ENCODE results near the gene SLC18B1.
A peak's percentile ranks its signal among the peaks of the same experiment; 100 is the strongest.

SLC18B1 gene

DNA sequence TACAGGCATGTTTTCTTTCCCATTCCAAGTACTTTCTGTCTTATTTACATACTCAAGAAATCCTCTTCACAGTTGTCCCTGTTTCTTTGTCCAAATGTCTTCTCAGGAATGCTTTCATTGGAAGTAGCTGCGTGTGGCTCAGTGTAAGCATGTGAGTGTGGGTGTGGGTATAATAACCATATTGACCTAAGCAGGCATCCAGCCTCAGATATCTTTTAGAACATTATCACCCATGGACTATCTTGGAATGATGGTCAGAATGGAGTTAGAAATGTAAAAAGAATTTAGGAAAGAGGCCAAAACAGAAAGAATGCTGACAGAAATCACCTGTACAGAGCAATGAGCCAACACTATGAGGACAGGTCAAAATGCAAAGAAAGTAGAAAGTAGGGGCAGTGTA, 57.2 kb downstream of the SLC18B1 start:
- DNase-seq (ENCODE audit: low spot score), result no peak

DNA sequence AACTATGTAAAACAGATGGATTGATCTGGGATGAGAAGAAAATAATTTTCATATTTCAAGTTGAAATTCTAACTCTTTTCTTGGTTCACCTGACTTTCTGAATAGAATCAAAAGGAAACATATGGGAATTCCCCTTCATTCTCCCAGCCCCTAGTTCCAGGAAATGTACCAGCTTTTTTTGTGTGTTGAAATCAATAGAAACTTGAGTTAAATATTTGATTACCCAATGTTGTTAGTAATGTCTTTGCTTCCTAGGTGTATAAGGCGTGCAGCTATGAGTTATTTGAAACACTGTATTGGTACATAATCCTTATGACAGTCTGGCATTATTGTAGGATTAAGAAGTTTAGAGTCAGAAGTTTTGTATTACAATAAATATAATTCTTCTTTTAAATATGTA, 62.2 kb downstream of the SLC18B1 start:
- no peak for DNase-seq (ENCODE audit: low spot score)

DNA sequence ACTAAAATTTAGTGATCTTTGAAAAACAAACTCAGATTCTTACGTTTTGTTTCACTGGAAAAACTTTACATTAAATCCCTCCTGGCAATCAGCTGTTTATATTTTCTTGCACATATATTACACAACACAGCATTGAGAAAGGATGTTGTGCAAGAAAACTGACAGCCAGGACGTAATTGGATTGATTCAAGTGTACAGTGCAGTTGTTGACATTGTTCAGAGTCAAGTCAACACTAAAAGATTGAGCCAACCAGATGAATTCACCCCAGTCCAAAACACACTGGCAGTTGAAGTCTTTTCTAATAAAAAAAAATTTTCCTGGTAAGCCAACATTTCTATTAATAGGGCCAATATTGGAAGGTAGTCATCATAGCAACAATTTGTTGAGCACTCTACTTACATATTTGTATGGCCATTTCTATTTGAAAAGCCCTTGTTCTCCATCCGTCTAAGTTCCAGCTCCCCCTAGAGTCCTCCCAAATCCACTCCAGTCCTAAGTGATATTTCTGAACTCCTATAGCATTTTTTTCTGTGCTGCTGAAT, 63.7 kb downstream of the SLC18B1 start:
- DNase-seq (ENCODE audit: low spot score), result no peak

DNA sequence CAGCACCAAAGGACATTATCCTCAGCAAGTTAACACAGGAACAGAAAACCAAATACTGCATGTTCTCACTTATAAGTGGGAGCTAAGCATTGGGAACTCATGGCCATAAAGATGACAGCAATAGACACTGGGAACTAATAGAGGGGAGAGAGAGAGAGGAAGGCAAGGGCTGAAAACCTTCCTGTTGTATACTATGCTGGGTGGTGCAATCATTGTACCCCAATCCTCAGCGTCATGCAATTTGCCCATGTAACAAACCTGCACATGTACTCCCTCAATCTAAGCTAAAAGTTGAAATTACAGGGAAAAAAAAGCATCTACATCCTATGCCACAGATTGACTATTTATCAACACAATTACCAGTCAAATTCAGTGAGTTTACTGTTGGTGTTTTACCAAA, 64.6 kb downstream of the SLC18B1 start:
- DNase-seq (ENCODE audit: low spot score), result no peak

DNA sequence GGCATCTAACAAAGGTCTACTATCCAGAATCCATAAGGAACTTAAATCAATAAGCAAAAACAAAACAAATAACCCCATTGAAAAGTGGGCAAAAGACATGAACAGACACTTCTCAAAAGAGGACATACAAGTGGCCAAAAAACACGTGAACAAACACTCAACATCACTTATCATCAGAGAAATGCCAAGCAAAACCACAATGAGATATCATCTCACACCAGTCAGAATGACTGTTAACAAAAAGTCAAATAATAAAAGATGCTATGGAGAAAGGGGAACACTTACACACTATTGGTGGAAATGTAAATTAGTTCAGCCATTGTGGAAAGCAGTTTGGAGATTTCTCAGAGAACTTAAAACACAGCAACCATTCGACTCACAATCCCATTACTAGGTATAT, 65.2 kb downstream of the SLC18B1 start:
- no peak for DNase-seq (ENCODE audit: low spot score)

DNA sequence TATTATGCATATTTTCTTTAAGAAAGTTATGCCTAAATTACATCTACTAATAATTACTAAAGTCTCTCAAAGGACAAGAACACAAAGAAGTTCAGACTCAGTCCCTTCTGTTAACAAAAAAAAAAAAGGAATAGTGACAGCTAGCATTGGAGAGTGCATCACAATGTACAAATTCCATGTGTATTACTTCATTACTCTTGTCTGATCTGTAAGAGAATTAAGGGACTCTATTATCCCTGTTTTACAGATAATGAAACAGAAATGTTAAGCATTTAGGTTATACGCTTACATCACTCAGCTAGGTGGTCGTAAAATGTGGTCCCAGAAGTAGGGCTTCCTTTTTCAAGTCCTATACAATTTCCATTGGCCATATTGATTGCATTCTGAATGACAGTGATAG, 67.4 kb downstream of the SLC18B1 start:
- DNase-seq (ENCODE audit: low spot score), result no peak

DNA sequence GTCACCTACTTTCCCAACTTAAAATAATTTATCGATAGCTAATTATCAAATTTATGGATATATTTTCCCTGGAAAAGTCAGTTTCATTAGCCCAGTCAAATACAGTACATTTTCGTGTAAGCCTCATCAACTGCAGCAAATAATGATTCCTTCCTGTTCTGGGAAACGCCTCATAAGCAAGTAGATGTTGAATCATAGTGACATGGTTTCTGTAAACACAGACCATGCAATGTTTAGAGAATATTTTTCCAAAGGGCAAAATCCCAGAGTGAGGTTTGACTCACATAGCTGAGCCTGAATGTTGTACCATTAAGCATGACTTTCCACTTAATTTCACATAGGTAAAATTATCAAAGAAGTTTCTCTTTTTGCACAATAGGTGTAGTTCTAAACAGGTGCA, 67.9 kb downstream of the SLC18B1 start:
- no peak for DNase-seq (ENCODE audit: low spot score)

DNA sequence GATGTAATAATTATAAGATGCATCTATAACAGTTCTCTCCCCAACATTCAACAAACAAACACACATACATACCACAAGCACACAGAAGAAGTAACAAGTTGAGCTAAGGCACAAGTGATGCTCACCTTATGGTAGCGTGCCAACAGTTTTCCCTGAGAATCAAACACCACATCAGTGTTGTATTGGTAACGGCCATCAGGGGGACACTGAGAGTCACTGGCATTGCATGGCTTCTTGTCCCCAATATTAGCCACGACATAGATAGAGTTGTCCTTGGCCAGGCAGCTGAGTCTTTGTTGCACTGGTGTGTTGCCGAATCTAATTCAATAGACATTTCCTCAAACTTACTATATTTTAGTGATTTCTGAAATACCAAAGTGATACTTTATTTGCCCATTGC, 69.8 kb downstream of the SLC18B1 start:
- DNase-seq (ENCODE audit: low spot score), result peak; percentile 47

DNA sequence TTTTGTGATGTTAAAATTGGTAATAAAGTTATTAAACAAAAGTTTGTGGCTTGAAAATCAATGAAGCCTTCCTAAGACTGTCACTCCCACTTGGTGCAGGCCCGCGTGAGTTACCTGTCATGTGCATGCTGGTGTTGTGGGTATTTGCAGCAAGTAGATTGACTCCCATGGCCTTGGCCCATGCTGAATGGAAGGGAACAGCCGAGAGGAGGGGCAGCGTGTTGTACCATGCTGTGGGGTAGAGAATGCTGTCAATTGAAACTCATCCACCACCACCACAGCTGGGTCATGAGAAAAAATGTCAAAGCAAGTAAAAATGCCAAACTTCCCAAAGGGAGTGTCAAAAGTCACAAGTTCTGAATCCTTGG, 71.8 kb downstream of the SLC18B1 start:
- no peak for DNase-seq (ENCODE audit: low spot score)

DNA sequence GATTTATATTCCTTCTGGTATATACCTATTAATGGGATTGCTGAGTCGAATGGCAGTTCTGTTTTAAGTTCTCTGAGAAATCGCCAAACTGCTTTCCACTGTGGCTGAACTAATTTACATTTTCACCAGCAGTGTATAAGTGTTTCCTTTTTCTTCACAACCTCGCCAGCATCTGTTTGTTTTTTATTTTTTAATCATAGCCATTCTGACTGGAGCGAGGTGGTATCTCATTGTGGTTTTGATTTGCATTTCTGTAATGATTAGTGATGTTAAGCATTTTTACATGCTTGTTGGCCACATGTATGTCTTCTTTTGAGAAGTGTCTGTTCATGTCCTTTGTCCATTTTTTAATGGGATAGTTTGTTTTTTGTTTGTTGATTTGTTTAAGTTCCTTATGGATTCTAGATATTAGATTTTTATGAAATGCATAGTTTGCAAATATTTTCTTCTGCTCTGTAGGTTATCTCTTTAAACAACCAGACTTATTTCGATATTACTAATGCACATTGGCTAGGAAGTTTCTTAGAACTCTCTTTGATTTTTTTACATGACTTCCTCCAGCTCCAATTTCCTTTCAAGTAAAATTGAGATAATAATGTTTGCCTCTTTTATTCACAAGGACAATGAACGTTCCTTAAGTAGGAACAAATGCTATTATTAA, 72.4 kb downstream of the SLC18B1 start:
- DNase-seq (ENCODE audit: low spot score), result no peak

DNA sequence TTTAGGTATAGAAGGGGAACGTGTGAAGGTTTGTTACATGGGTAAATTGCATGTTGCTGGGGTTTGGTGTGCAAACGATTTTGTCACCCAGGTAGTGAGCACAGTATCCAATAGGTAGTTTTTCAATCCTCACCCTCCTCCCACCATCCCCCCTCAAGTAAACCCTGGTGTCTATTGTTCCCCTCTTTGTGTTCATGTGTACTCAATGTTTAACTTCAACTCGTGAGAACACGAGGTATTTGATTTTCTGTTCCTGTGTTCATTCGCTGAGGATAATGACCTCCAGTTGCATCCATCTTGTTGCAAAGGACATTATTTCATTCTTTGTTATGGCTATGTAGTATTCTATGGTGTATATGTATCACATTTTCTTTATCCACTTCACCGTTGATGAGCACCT, 73.0 kb downstream of the SLC18B1 start:
- DNase-seq (ENCODE audit: low spot score), result no peak

DNA sequence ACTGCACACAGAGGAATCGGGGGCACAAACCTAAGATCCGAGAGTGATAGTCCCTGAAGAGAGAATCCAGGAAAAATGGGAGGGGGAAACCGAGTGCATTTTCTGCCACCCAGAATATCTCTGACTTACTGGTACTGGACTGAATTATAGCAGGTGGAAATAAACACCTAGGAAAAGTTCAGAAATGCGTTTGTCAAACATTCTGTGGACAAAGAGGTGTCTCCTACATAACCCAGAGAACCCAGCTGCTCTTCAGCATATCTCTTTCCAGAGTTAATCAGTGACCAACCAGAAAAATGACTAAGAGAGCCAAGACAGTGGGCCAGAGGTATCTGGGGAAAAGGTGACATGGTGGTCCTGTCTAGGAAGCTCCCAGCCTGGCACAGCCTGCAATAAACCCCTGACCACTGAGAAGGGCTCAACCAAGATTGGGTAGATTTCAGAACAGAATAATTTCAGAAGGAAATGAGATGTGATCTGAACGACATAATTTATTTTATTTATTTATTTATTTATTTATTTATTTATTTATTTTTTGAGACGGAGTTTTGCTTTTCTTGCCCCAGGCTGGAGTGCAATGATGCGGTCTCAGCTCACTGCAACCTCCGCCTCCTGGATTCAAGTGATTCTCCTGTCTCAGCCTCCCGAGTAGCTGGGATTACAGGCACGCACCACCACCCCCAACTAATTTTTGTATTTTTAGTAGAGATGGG, 78.5 kb downstream of the SLC18B1 start:
- no peak for DNase-seq (ENCODE audit: low spot score)

Data from hematopoietic multipotent progenitor cell treated with erythropoietin and hydrocortisone succinate and interleukin-3 and kit ligand, for 17 days (in vitro differentiated cells).